ENCODE data around the gene EYA3.
A peak's percentile ranks its signal among the peaks of the same experiment; 100 is the strongest.

EYA3 gene

DNA sequence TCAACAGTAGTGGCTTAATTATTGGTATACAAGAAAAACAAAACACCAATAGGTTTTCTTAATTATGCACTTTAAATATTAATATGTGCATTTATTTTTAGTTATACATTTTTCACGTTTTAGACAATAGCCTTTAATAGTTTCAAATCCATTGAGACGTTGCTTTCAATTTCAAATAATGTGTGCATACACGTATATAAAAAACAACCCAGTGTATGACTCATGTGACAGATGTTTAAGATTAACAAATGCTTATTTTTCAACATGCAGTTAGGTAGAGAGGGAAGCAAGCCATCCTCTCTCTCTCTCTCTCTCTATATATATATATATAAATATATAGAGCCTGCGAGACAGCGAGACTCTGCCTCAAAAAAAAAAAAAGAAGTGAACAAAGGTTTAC lies 24.3 kb downstream of the EYA3 start:
- TF ChIP-seq, protein P1, sequence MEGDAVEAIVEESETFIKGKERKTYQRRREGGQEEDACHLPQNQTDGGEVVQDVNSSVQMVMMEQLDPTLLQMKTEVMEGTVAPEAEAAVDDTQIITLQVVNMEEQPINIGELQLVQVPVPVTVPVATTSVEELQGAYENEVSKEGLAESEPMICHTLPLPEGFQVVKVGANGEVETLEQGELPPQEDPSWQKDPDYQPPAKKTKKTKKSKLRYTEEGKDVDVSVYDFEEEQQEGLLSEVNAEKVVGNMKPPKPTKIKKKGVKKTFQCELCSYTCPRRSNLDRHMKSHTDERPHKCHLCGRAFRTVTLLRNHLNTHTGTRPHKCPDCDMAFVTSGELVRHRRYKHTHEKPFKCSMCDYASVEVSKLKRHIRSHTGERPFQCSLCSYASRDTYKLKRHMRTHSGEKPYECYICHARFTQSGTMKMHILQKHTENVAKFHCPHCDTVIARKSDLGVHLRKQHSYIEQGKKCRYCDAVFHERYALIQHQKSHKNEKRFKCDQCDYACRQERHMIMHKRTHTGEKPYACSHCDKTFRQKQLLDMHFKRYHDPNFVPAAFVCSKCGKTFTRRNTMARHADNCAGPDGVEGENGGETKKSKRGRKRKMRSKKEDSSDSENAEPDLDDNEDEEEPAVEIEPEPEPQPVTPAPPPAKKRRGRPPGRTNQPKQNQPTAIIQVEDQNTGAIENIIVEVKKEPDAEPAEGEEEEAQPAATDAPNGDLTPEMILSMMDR (IDR thresholded peaks at IDR 0.05; ENCODE audit: borderline replicate concordance, control extremely low read depth, extremely low read depth, insufficient read depth, missing control alignments): no peak
- in situ Hi-C loops (cut with MboI; ENCODE audit: low sequenced_read_pairs, unreplicated experiment): no loop called here
- no peak for DNase-seq (ENCODE audit: low spot score)

DNA sequence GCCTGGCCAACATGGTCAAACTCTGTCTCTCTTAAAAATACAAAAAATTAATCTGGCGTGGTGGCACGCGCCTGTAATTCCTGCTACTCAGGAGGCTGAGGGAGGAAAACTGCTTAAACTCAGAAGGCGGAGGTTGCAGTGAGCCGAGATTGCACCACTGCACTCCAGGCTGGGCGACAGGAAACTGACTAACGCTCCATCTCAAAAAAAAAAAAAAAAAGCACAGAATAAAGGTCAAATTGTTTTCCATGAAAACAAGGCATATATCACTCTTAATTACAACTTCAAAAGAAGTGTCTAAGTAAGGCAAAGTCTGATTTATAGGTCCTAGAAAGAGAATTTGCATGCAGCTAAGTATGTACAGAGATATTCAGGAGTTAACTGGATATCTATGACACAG lies 25.6 kb downstream of the EYA3 start:
- no peak for DNase-seq (ENCODE audit: low spot score)
- in situ Hi-C loops (cut with MboI; ENCODE audit: low sequenced_read_pairs, unreplicated experiment): no loop called here
- TF ChIP-seq, protein P1 (IDR thresholded peaks at IDR 0.05; ENCODE audit: borderline replicate concordance, control extremely low read depth, extremely low read depth, insufficient read depth, missing control alignments): no peak

DNA sequence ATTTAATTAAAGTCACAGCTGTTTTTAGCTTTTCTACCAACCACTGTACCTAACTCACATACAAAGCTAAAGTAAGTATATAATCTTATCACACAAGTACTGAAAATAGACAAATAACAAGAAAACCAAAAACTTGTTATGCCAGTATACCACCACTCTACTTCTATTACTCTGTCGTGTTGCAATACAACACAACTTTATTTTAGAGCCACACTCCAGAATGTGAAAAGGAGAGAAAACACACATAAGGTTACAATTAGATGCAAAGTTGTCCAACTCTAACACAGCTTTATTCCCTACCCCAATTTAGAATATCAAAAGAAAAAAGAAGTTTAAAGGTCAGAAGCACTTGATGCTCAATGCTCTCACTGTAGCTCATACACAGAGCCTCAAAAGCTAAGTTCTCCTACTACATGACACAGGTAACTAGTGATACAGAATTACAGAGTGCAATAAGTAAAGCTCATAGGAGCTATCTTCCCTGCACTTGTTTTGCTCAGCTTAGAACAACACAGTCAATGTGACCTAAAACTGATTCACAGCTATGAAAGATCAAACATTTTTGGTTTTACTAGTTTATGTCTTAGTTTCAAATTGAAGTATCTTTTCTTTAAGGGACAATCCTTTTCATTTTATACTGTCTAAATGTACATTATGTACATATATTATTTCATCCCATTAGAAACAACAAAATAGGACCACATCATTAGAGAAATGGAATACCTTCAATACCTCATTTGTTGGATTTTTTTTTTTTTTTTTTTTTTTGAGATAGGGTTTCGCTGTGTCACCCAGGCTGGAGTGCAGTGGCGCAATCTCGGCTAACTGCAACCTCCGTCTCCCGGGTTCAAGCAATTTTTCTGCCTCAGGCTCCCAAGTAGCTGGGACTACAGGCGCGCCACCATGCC lies 29.2 kb downstream of the EYA3 start:
- DNase-seq (ENCODE audit: low spot score): no peak
- in situ Hi-C loops (cut with MboI; ENCODE audit: low sequenced_read_pairs, unreplicated experiment): no loop called here
- TF ChIP-seq, protein P1 (IDR thresholded peaks at IDR 0.05; ENCODE audit: borderline replicate concordance, control extremely low read depth, extremely low read depth, insufficient read depth, missing control alignments): no peak

DNA sequence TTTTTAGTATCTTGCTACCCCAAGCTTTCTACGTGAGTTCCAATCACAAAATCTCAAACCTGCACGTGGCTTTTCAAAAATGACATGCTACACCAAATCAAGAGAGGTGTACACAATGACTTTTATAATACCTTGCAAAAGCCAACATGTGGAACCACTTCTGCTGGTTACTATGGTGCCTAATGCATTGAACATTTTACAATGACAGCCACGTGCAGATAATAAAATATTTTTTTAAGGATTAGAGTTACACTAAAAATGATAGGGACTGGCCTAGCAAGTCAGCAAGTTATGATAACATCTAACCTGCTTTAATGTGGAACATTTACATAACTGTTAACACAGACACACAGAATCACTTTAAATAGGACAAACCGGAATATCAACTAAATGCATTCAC lies 30.2 kb downstream of the EYA3 start:
- in situ Hi-C loops (cut with MboI; ENCODE audit: low sequenced_read_pairs, unreplicated experiment): no loop called here
- DNase-seq (ENCODE audit: low spot score): no peak
- TF ChIP-seq, protein P1 (IDR thresholded peaks at IDR 0.05; ENCODE audit: borderline replicate concordance, control extremely low read depth, extremely low read depth, insufficient read depth, missing control alignments): no peak

DNA sequence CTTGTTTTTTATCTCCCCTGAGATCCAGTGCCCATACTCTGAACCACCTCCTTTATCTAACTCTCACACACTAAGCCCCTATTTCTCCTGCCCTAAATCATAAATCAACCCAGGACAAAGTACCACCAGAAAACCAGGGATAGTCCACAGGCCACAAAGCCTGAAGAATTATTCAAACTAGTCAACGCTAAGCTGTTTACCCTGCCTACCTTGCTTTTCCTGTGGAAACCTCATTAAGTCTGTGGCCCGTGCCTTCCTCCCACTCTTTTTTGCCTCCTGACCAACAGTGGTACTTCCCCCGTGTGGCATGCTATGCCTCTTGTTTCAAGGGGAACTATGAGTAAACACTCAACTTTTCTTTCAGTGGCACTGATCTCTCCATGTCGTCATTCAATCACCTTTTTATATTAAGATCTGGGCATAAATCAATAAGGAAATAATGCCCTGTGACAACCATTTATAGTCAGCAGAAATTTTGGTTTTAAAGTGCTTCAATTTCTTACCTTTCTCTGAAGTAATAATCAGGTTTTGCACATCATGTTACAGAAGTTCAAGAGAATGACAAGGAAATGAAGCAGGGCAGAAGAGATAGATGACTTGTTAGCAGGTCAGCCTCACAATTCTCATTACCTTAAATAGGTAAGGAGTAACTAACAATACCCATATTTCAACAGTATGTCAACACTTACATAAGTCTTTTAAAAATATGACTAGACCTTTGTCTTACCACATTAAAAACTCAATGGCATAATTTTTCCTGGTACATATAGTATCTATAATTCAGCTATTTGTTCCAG lies 32.1 kb downstream of the EYA3 start:
- in situ Hi-C loops (cut with MboI; ENCODE audit: low sequenced_read_pairs, unreplicated experiment): no loop called here
- TF ChIP-seq, protein P1 (IDR thresholded peaks at IDR 0.05; ENCODE audit: borderline replicate concordance, control extremely low read depth, extremely low read depth, insufficient read depth, missing control alignments): no peak
- peak; percentile 29 for DNase-seq (ENCODE audit: low spot score)

DNA sequence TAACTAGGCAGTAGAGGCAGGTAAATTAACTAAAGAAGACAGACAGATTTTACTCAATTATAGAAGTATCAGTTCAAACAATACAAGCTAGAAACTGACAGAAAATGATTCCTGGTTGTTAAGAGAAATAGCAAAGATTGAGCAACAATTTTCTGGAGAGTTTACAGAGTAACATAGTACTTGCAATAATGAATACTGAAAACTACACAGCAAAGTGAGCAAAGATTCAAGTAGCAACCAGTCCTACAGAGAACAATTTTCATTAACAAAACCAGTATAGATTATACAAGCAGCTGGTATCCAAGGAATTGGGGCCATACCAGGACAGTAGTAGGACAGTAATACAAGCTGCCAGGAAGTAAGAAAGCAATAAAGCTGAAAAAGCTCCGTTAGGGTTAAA lies 37.6 kb downstream of the EYA3 start:
- TF ChIP-seq, protein P1 (IDR thresholded peaks at IDR 0.05; ENCODE audit: borderline replicate concordance, control extremely low read depth, extremely low read depth, insufficient read depth, missing control alignments): no peak
- in situ Hi-C loops (cut with MboI; ENCODE audit: low sequenced_read_pairs, unreplicated experiment): no loop called here
- DNase-seq (ENCODE audit: low spot score): no peak

All from GM13976 (cell line).